ENCODE data around the gene ZGPAT. TPM values are rescaled to one million over a fixed set of nuclear protein-coding genes. Genes with fewer than 3 reads are reported as not detected.

Gene ZGPAT
- total and polyA plus RNA-seq, 2 of the 4 experiments (the other 2 are of a cell fraction), result 13.4 to 20.2 TPM

DNA sequence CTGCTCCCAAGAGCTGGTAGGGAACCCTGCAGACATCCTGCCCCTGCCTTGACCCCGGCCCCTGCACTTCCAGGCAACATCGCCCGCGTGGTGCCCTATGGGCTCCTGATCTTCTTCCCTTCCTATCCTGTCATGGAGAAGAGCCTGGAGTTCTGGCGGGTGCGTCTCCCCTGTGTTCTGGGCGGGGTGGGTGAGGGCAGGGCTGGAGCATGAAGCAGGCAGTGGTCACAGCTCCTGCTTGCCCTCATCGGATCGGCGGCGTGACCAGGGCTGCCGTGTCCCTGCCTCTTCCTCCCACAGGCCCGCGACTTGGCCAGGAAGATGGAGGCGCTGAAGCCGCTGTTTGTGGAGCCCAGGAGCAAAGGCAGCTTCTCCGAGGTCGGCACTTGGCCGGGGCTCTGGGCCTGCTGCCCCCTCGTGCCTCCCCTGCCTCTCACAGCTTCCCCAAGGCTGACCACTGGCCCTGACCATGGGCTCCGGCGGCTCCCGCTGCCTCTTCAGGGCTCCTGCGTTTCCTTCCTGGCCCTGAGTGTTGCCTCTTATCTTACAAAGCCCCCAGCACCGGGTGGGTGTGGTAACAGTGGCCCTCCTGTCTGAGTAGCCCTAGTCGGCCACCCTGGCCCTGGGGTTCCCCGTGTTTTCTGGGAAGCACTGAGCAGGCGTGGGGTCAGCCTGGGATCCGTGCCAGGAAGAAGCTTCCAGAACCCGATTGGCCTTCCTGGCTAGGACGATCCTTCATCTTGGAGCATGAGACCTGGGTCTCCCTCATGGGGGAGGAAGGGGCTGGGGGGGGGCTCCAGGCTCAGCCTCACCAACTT lies 19.4 kb upstream of the ZGPAT start:
- DNase-seq (no peak), ATAC-seq (ENCODE audit: low read depth) (no peak)
- 94% methylated on average over 6 of the region's 31 CpGs; no CpG with 5 or more reads in 1 of the 2 experiments for WGBS, 2 experiments (ENCODE audit: extremely low coverage in 2 of 2, insufficient read length in 1 of 2)
- intact Hi-C loops (cut with micrococcal nuclease) (no loop called here), dilution Hi-C loops (cut with HindIII; ENCODE audit: low sequenced_read_pairs, unreplicated experiment) (no loop called here), in situ Hi-C loops (cut with MboI; ENCODE audit: low sequenced_read_pairs) (no loop called here)
- H3K14ac ChIP-seq (replicated peaks; ENCODE audit: low read depth, low read length), result no peak overlapping the region
- H3K4me1 ChIP-seq (ENCODE audit: control insufficient read depth, insufficient read depth, low read length), result peaks cover 15% of the 10 kb centered on the region
- no peaks in the 10 kb centered on the region for H3K9me3 ChIP-seq (ENCODE audit: control insufficient read depth, insufficient read depth, low read length)
- no peak overlapping the region for H4K8ac ChIP-seq (ENCODE audit: low read depth in 2 of 2, low read length in 2 of 2)
- H3K4me3 ChIP-seq (ENCODE audit: insufficient read depth, low read depth, low read length), result no peak overlapping the region
- no peak overlapping the region for H2BK20ac ChIP-seq (ENCODE audit: low read depth, low read length)
- H4K91ac ChIP-seq (ENCODE audit: insufficient read depth, low read depth, low read length), result no peak overlapping the region; the same call in 1 of the 2 replicates
- BruUV-seq (replicated peaks), result no TSS peak
- no peaks in the 10 kb centered on the region for H4K20me1 ChIP-seq (ENCODE audit: insufficient read depth, low read length)
- H3K23ac ChIP-seq (ENCODE audit: low read depth, low read length), result no peak overlapping the region
- H3K4ac ChIP-seq (ENCODE audit: low read depth, low read length), result 0 out of 2 replicates have a peak overlapping the region, but pooled peaks have one; percentile 7
- H3K79me1 ChIP-seq (ENCODE audit: low read depth in 1 of 2, low read length in 2 of 2), result peaks cover 6 to 26% of the 10 kb centered on the region in 2 experiments; a peak in 3 of 4 replicates
- ChIA-PET CTCF (no interaction called here), POLR2A (ENCODE audit: unreplicated experiment) (no interaction called here)
- peak overlapping the region; percentile 15 for H2BK120ac ChIP-seq (ENCODE audit: low read depth, low read length)
- H2AFZ ChIP-seq (replicated peaks; ENCODE audit: low read length, poor library complexity), result no peak overlapping the region
- 0 out of 2 replicates have a peak, but pooled peaks cover 3% of the 10 kb centered on the region for H3K36me3 ChIP-seq (ENCODE audit: control insufficient read depth, insufficient read depth, low read length)
- H3K18ac ChIP-seq (ENCODE audit: low read depth, low read length), result no peak overlapping the region
- no peak overlapping the region for H4K5ac ChIP-seq (ENCODE audit: low read depth, low read length)
- H3K27me3 ChIP-seq (ENCODE audit: control insufficient read depth, insufficient read depth, low read length), result no peaks in the 10 kb centered on the region
- no peak overlapping the region for H2BK5ac ChIP-seq (ENCODE audit: low read depth, low read length, poor library complexity, severe bottlenecking)
- H3K56ac ChIP-seq (ENCODE audit: extremely low read depth, insufficient read depth, low read length), result no peak overlapping the region
- H3K27ac ChIP-seq (ENCODE audit: insufficient read depth, low read length), result no peak overlapping the region
- peak overlapping the region; percentile 85 for H2AK5ac ChIP-seq (ENCODE audit: low read depth, low read length)
- H3K4me2 ChIP-seq (ENCODE audit: low read depth, low read length), result no peak overlapping the region
- peaks cover 16% of the 10 kb centered on the region for H3K9me1 ChIP-seq (ENCODE audit: insufficient read depth, low read length)
- H2BK15ac ChIP-seq (ENCODE audit: low read depth, low read length), result no peak overlapping the region
- no peak overlapping the region for H3K9ac ChIP-seq (ENCODE audit: low read depth, low read length)
- H2AK9ac ChIP-seq (replicated peaks; ENCODE audit: low read depth, low read length, poor library complexity), result peak overlapping the region; percentile 82
- TF ChIP-seq SMC3 (IDR thresholded peaks at IDR 0.05; ENCODE audit: low read depth, low read length), result no peak
- no peak for TF ChIP-seq FOS (IDR thresholded peaks at IDR 0.05; ENCODE audit: low read depth, low read length)
- no peak for TF ChIP-seq MAFK (IDR thresholded peaks at IDR 0.05; ENCODE audit: low read depth, low read length)
- TF ChIP-seq RCOR1 (IDR thresholded peaks at IDR 0.05; ENCODE audit: insufficient replicate concordance, low read length), result no peak
- no peak for TF ChIP-seq MAZ (IDR thresholded peaks at IDR 0.05; ENCODE audit: borderline replicate concordance, low read depth, low read length)
- TF ChIP-seq CHD1 (IDR thresholded peaks at IDR 0.05; ENCODE audit: low read depth, low read length), result no peak
- no peak for TF ChIP-seq NFE2L2 (IDR thresholded peaks at IDR 0.05; ENCODE audit: low read depth, low read length)
- TF ChIP-seq, protein P1, sequence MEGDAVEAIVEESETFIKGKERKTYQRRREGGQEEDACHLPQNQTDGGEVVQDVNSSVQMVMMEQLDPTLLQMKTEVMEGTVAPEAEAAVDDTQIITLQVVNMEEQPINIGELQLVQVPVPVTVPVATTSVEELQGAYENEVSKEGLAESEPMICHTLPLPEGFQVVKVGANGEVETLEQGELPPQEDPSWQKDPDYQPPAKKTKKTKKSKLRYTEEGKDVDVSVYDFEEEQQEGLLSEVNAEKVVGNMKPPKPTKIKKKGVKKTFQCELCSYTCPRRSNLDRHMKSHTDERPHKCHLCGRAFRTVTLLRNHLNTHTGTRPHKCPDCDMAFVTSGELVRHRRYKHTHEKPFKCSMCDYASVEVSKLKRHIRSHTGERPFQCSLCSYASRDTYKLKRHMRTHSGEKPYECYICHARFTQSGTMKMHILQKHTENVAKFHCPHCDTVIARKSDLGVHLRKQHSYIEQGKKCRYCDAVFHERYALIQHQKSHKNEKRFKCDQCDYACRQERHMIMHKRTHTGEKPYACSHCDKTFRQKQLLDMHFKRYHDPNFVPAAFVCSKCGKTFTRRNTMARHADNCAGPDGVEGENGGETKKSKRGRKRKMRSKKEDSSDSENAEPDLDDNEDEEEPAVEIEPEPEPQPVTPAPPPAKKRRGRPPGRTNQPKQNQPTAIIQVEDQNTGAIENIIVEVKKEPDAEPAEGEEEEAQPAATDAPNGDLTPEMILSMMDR (conservative IDR thresholded peaks at IDR 0.05; ENCODE audit: low read depth, low read length), result no peak
- TF ChIP-seq MXI1 (IDR thresholded peaks at IDR 0.05; ENCODE audit: borderline replicate concordance, low read depth, low read length), result no peak
- TF ChIP-seq, protein P2, sequence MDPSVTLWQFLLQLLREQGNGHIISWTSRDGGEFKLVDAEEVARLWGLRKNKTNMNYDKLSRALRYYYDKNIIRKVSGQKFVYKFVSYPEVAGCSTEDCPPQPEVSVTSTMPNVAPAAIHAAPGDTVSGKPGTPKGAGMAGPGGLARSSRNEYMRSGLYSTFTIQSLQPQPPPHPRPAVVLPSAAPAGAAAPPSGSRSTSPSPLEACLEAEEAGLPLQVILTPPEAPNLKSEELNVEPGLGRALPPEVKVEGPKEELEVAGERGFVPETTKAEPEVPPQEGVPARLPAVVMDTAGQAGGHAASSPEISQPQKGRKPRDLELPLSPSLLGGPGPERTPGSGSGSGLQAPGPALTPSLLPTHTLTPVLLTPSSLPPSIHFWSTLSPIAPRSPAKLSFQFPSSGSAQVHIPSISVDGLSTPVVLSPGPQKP (IDR thresholded peaks at IDR 0.05; ENCODE audit: borderline replicate concordance, low read depth, low read length), result no peak
- TF ChIP-seq RFX5 (IDR thresholded peaks at IDR 0.05; ENCODE audit: low read depth, low read length), result no peak
- no peak for TF ChIP-seq POLR2A (IDR thresholded peaks at IDR 0.05; ENCODE audit: low read depth, low read length)
- no peak for TF ChIP-seq CEBPB (IDR thresholded peaks at IDR 0.05; ENCODE audit: low read depth, low read length)
- TF ChIP-seq RAD21 (IDR thresholded peaks at IDR 0.05; ENCODE audit: low read length), result no peak
- TF ChIP-seq, protein P3, sequence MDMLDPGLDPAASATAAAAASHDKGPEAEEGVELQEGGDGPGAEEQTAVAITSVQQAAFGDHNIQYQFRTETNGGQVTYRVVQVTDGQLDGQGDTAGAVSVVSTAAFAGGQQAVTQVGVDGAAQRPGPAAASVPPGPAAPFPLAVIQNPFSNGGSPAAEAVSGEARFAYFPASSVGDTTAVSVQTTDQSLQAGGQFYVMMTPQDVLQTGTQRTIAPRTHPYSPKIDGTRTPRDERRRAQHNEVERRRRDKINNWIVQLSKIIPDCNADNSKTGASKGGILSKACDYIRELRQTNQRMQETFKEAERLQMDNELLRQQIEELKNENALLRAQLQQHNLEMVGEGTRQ (IDR thresholded peaks at IDR 0.05; ENCODE audit: low read depth, low read length), result no peak

All from IMR-90 (cell line).